B cell (primary cell): ENCODE results near the gene MCM6. TPM values are rescaled to one million over a fixed set of nuclear protein-coding genes. Genes with fewer than 3 reads are reported as not detected.
"Not testable (repeated sequence)": the region's sequence is repeated elsewhere in the genome, so short reads cannot be mapped to it uniquely, and the experiment has no call there.

ENCODE experiments used
- ATAC-seq: fragments of 200-7000 bp; cut with Tn5 transposase; one replicate; pipeline ENCODE4 v1.10.0; 2021; ENCODE audit warnings: low read depth, mild to moderate bottlenecking, moderate number of reproducible peaks, moderate library complexity
- CTCF ChIA-PET: fragments of 350-600 bp; sonication (Branson Sonifier 250); formaldehyde crosslinking; loops from one replicate; lab custom pipeline; 2021; ENCODE audit warnings: antibody characterized with exemption, inconsistent platforms; lab: Charles Lee
- POLR2A ChIA-PET: fragments of 350-600 bp; sonication (Branson Sonifier 250); formaldehyde crosslinking; loops from one replicate; lab custom pipeline; 2021; ENCODE audit warnings: antibody characterized with exemption; lab: Charles Lee
- DNase-seq: peaks from one replicate; pipeline ENCODE4 v3.0.0; 2013
- H2AFZ ChIP-seq: 2 replicates; pipeline ENCODE4 v1.6.1; 2012; ENCODE audit warnings: mild to moderate bottlenecking, low read depth, low read length; ENCODE audit not compliant: insufficient read depth, poor library complexity, severe bottlenecking
- H3K27ac ChIP-seq, 2 donors: 1 replicate in 1 of 2; 2 replicates in 1 of 2; pipeline ENCODE4 v1.5.1; 2012 to 2013; ENCODE audit warnings: low read length in 2 of 2, mild to moderate bottlenecking in 2 of 2, moderate library complexity in 1 of 2
- H3K27me3 ChIP-seq, 4 experiments: fragments of 200-600 bp in 1 of 4; sonication (generic) in 1 of 4; replicated peaks in 1 of 4; 1 replicate in 2 of 4; 2 replicates in 2 of 4; pipeline versions ENCODE4 v1.6.1 to v1.7.0; 2013 to 2016; ENCODE audit warnings: low read length in 3 of 4, mild to moderate bottlenecking in 2 of 4, mixed read lengths in 1 of 4, moderate library complexity in 1 of 4; ENCODE audit not compliant: insufficient read depth in 4 of 4, control insufficient read depth in 3 of 4; ENCODE audit errors: control extremely low read depth in 1 of 4
- H3K36me3 ChIP-seq, 2 experiments: replicated peaks in 1 of 2; 1 replicate in 1 of 2; 2 replicates in 1 of 2; pipeline versions ENCODE4 v1.6.1 to v1.7.1; 2013; ENCODE audit warnings: low read length in 1 of 2; ENCODE audit not compliant: insufficient read depth in 2 of 2, control insufficient read depth in 1 of 2; ENCODE audit errors: control extremely low read depth in 1 of 2, extremely low read depth in 1 of 2
- H3K4me1 ChIP-seq, 2 donors: fragments of 200-600 bp in 1 of 2; sonication (generic) in 1 of 2; 1 replicate in 1 of 2; 2 replicates in 1 of 2; pipeline versions ENCODE4 v1.5.1 to v1.6.1; 2013 to 2017; ENCODE audit warnings: low read length in 2 of 2; ENCODE audit not compliant: control insufficient read depth in 2 of 2, insufficient read depth in 2 of 2
- H3K4me2 ChIP-seq: replicated peaks from 2 replicates; pipeline ENCODE3; 2012; ENCODE audit warnings: mild to moderate bottlenecking, low read depth, low read length; ENCODE audit not compliant: poor library complexity, severe bottlenecking
- H3K4me3 ChIP-seq, 5 experiments: fragments of 200-600 bp in 1 of 5; sonication (generic) in 1 of 5; 1 replicate in 3 of 5; 2 replicates in 2 of 5; pipeline versions ENCODE4 v1.5.1 to v1.7.0; 2011 to 2016; ENCODE audit warnings: low read length in 4 of 5, mild to moderate bottlenecking in 4 of 5, low read depth in 2 of 5, control low read depth in 1 of 5, moderate library complexity in 1 of 5; ENCODE audit not compliant: insufficient read depth in 1 of 5; ENCODE audit errors: control extremely low read depth in 1 of 5, extremely low read depth in 1 of 5
- H3K79me2 ChIP-seq: fragments of 200-600 bp; sonication (generic); one replicate; pipeline ENCODE4 v1.6.0; 2016; ENCODE audit warnings: low read length; ENCODE audit not compliant: control insufficient read depth, insufficient read depth
- H3K9ac ChIP-seq: fragments of 200-600 bp; sonication (generic); 2 replicates; pipeline ENCODE4 v1.6.1; 2017; ENCODE audit warnings: mild to moderate bottlenecking, low read length, moderate library complexity
- H3K9me3 ChIP-seq, 3 donors: one replicate each; pipeline versions ENCODE4 v1.6.1 to v1.7.1; 2013; ENCODE audit warnings: low read length in 2 of 3; ENCODE audit not compliant: control insufficient read depth in 2 of 3, insufficient read depth in 1 of 3; ENCODE audit errors: control extremely low read depth in 1 of 3
- H4K20me1 ChIP-seq: 2 replicates; pipeline ENCODE4 v1.6.0; 2012; ENCODE audit warnings: mild to moderate bottlenecking, low read length; ENCODE audit not compliant: insufficient read depth, control insufficient read depth, poor library complexity, severe bottlenecking
- H3K27ac Mint-ChIP-seq: one replicate; pipeline ENCODE4 v1.8.0; 2021; ENCODE audit warnings: mixed read lengths
- H3K27me3 Mint-ChIP-seq: one replicate; pipeline ENCODE4 v1.8.0; 2021; ENCODE audit warnings: mixed read lengths
- H3K4me1 Mint-ChIP-seq: one replicate; pipeline ENCODE4 v1.8.0; 2021; ENCODE audit warnings: mixed read lengths
- H3K4me3 Mint-ChIP-seq: one replicate; pipeline ENCODE4 v1.8.0; 2021; ENCODE audit warnings: mixed read lengths
- H3K9me3 Mint-ChIP-seq: one replicate; pipeline ENCODE4 v1.8.0; 2022; ENCODE audit warnings: mixed read lengths; ENCODE audit not compliant: insufficient read depth
- EZH2 ChIP-seq: IDR thresholded peaks from 2 replicates; pipeline ENCODE4 v1.6.1; 2012; ENCODE audit warnings: borderline replicate concordance, low read depth, mild to moderate bottlenecking, moderate library complexity, low read length; ENCODE audit not compliant: insufficient read depth, poor library complexity, severe bottlenecking
- WGBS: methylation state at CpG from one replicate; pipeline ENCODE4 v1.1.5; 2013; ENCODE audit warnings: missing lambda C conversion rate; ENCODE audit not compliant: insufficient coverage; 5-methylcytosine and 5-hydroxymethylcytosine counted together
- intact Hi-C: fragments of 100-400 bp; cut with micrococcal nuclease; formaldehyde crosslinking; loops from one replicate; pipeline ENCODE4 v1.10.0; 2022
- polyA plus RNA-seq: library from polyadenylated mRNA; depleted of rRNA; stranded (reverse); fragments of >200 nt; gene quantifications from 2 replicates; pipeline ENCODE4 v1.2.3, GENCODE V29; 2012
- total RNA-seq, 2 donors: library from RNA; stranded (reverse); fragments of 120-200 nt in 1 of 2; gene quantifications; 1 replicate in 1 of 2; 2 replicates in 1 of 2; pipeline versions ENCODE4 v1.2.3 to v1.2.4, GENCODE V29; 2013 to 2022
- TF ChIP-seq, protein P1 (sequence below): fragments of 200-600 bp; IDR thresholded peaks from one replicate; pipeline ENCODE4 v1.8.0; 2022; ENCODE audit warnings: antibody characterized with exemption, mild to moderate bottlenecking

MCM6 gene
- total and polyA plus RNA-seq, 2 donors (not counting 1 experiment from before 2014, with no cell fraction given) = 2.3 to 30.0 TPM

DNA sequence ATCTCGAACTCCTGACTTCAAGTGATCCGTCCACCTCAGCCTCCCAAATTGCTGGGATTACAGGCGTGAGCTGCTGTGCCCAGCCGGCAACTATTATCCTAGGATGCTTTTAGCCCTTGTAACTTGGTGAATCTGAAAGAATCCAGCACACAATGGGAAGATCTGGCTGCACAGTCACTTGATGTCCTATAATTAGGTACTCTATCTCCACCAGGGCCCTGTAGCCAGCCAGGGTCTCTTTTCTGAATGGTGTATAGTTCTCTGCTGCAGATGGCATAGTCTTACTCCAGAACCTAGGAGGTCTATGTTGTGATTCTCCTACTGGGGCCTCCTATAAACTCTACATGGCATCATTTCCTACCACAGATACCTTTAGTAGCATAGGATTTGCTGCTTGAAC is 13.9 kb upstream of the MCM6 start:
- WGBS = 100% methylated on average over 4 of the region's 4 CpGs
- H3K27me3 ChIP-seq = peaks cover 0 to 3% (median 0%) of the 10 kb centered on the region in 4 experiments
- no peak overlapping the region for H3K27ac ChIP-seq
- peaks cover 5% of the 10 kb centered on the region for H3K27me3 Mint-ChIP-seq
- no peak overlapping the region for H3K4me2 ChIP-seq
- H4K20me1 ChIP-seq = no peaks in the 10 kb centered on the region
- H3K4me1 ChIP-seq = no peaks in the 10 kb centered on the region
- TF ChIP-seq, protein P1, sequence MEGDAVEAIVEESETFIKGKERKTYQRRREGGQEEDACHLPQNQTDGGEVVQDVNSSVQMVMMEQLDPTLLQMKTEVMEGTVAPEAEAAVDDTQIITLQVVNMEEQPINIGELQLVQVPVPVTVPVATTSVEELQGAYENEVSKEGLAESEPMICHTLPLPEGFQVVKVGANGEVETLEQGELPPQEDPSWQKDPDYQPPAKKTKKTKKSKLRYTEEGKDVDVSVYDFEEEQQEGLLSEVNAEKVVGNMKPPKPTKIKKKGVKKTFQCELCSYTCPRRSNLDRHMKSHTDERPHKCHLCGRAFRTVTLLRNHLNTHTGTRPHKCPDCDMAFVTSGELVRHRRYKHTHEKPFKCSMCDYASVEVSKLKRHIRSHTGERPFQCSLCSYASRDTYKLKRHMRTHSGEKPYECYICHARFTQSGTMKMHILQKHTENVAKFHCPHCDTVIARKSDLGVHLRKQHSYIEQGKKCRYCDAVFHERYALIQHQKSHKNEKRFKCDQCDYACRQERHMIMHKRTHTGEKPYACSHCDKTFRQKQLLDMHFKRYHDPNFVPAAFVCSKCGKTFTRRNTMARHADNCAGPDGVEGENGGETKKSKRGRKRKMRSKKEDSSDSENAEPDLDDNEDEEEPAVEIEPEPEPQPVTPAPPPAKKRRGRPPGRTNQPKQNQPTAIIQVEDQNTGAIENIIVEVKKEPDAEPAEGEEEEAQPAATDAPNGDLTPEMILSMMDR = no peak
- no peak for TF ChIP-seq EZH2
- H3K9ac ChIP-seq = no peak overlapping the region
- no peak overlapping the region for H3K4me3 Mint-ChIP-seq
- CTCF ChIA-PET = no interaction called here
- H3K79me2 ChIP-seq = no peaks in the 10 kb centered on the region
- ATAC-seq (no peak), DNase-seq (no peak)
- no peak overlapping the region for H3K4me3 ChIP-seq
- intact Hi-C loops = no loop called here
- peaks cover 0 to 8% (median 0%) of the 10 kb centered on the region in 3 donors for H3K9me3 ChIP-seq
- POLR2A ChIA-PET = no interaction called here
- H3K9me3 Mint-ChIP-seq = no peaks in the 10 kb centered on the region
- H2AFZ ChIP-seq = no peak overlapping the region
- peaks cover 2% of the 10 kb centered on the region for H3K4me1 Mint-ChIP-seq
- no peaks in the 10 kb centered on the region for H3K36me3 ChIP-seq
- no peak overlapping the region for H3K27ac Mint-ChIP-seq

DNA sequence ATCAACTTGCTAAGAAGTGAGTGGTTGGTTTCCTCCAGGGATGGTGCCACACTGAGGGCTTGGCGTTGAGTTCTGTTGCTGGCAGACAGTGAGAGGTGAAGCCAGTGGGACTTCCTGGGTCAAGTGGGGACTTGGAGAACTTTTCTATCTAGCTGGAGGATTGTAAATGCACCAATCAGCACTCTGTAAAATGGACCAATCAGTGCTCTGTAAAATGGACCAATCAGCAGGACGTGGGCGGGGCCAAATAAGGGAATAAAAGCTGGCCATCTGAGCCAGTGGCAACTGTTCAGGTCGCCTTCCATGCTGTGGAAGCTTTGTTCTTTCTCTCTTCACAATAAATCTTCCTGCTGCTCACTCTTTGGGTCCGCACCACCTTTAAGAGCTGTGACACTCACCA is 12.3 kb upstream of the MCM6 start:
- POLR2A ChIA-PET, CTCF ChIA-PET, H3K9me3 Mint-ChIP-seq, DNase-seq, H3K4me3 Mint-ChIP-seq, H2AFZ ChIP-seq, H3K27ac ChIP-seq, H3K4me1 Mint-ChIP-seq, H3K9me3 ChIP-seq, H3K4me1 ChIP-seq, H3K9ac ChIP-seq, H3K27ac Mint-ChIP-seq, H3K79me2 ChIP-seq, H3K27me3 Mint-ChIP-seq, ATAC-seq, H3K4me2 ChIP-seq, H4K20me1 ChIP-seq, intact Hi-C loops, H3K4me3 ChIP-seq, H3K27me3 ChIP-seq, H3K36me3 ChIP-seq: not testable (repeated sequence)
- 91% methylated on average over 5 of the region's 5 CpGs for WGBS
